Measurements from ENCODE around the gene NHSL2.

The NHSL2 gene

GRCh38 chrX:72081605-72082320 is 171.1 kb downstream of the NHSL2 start:
- H3K27ac ChIP-seq (ENCODE audit: low read depth in 2 of 2, low read length in 2 of 2) = no peak overlapping the region
- H3K4me3 ChIP-seq (ENCODE audit: low read length in 2 of 2) = no peak overlapping the region
- peaks cover 4% of the 10 kb centered on the region in 2 donors for H3K27me3 ChIP-seq (ENCODE audit: control insufficient read depth in 2 of 2, insufficient read depth in 2 of 2, low read length in 2 of 2)
- no peaks in the 10 kb centered on the region for H3K36me3 ChIP-seq (ENCODE audit: control insufficient read depth in 2 of 2, insufficient read depth in 2 of 2, low read length in 2 of 2)
- no peaks in the 10 kb centered on the region for H3K9me3 ChIP-seq (ENCODE audit: control insufficient read depth in 2 of 2, low read length in 2 of 2)
- no peak overlapping the region for H3K9ac ChIP-seq (ENCODE audit: low read depth in 1 of 2, low read length in 2 of 2)
- H3K4me1 ChIP-seq (ENCODE audit: control insufficient read depth in 2 of 2, insufficient read depth in 2 of 2, low read length in 2 of 2) = no peaks in the 10 kb centered on the region

GRCh38 chrX:72083291-72083690 is 172.6 kb downstream of the NHSL2 start:
- Histone ChIP-seq H3K27ac (ENCODE audit: low read depth in 2 of 2, low read length in 2 of 2) (no peak overlapping the region), H3K36me3 (ENCODE audit: control insufficient read depth in 2 of 2, insufficient read depth in 2 of 2, low read length in 2 of 2) (no peaks in the 10 kb centered on the region), H3K9me3 (ENCODE audit: control insufficient read depth in 2 of 2, low read length in 2 of 2) (no peaks in the 10 kb centered on the region), H3K4me1 (ENCODE audit: control insufficient read depth in 2 of 2, insufficient read depth in 2 of 2, low read length in 2 of 2) (no peaks in the 10 kb centered on the region), H3K4me3 (ENCODE audit: low read length in 2 of 2) (no peak overlapping the region), H3K9ac (ENCODE audit: low read depth in 1 of 2, low read length in 2 of 2) (no peak overlapping the region), H3K27me3 (ENCODE audit: control insufficient read depth in 2 of 2, insufficient read depth in 2 of 2, low read length in 2 of 2) (peaks cover 0 to 4% of the 10 kb centered on the region in 2 donors)

- no peaks in the 10 kb centered on the region for H3K4me1 ChIP-seq (ENCODE audit: control insufficient read depth in 2 of 2, insufficient read depth in 2 of 2, low read length in 2 of 2)
- no peak overlapping the region for H3K9ac ChIP-seq (ENCODE audit: low read depth in 1 of 2, low read length in 2 of 2)
- no peak overlapping the region for H3K27ac ChIP-seq (ENCODE audit: low read depth in 2 of 2, low read length in 2 of 2)
- peaks cover 0 to 4% of the 10 kb centered on the region in 2 donors for H3K27me3 ChIP-seq (ENCODE audit: control insufficient read depth in 2 of 2, insufficient read depth in 2 of 2, low read length in 2 of 2)
- no peak overlapping the region for H3K4me3 ChIP-seq (ENCODE audit: low read length in 2 of 2)
- no peaks in the 10 kb centered on the region for H3K9me3 ChIP-seq (ENCODE audit: control insufficient read depth in 2 of 2, low read length in 2 of 2)
- H3K36me3 ChIP-seq (ENCODE audit: control insufficient read depth in 2 of 2, insufficient read depth in 2 of 2, low read length in 2 of 2) = no peaks in the 10 kb centered on the region
Observed at GRCh38 chrX:72084114-72084513, 173.5 kb downstream of the NHSL2 start.

GRCh38 chrX:72086995-72087394 is 176.3 kb downstream of the NHSL2 start:
- Histone ChIP-seq H3K36me3 (ENCODE audit: control insufficient read depth in 2 of 2, insufficient read depth in 2 of 2, low read length in 2 of 2) (no peaks in the 10 kb centered on the region), H3K9me3 (ENCODE audit: control insufficient read depth in 2 of 2, low read length in 2 of 2) (no peaks in the 10 kb centered on the region), H3K9ac (ENCODE audit: low read depth in 1 of 2, low read length in 2 of 2) (no peak overlapping the region), H3K4me3 (ENCODE audit: low read length in 2 of 2) (no peak overlapping the region), H3K4me1 (ENCODE audit: control insufficient read depth in 2 of 2, insufficient read depth in 2 of 2, low read length in 2 of 2) (no peaks in the 10 kb centered on the region), H3K27me3 (ENCODE audit: control insufficient read depth in 2 of 2, insufficient read depth in 2 of 2, low read length in 2 of 2) (no peaks in the 10 kb centered on the region), H3K27ac (ENCODE audit: low read depth in 2 of 2, low read length in 2 of 2) (no peak overlapping the region)

- no peaks in the 10 kb centered on the region for H3K4me1 ChIP-seq (ENCODE audit: control insufficient read depth in 2 of 2, insufficient read depth in 2 of 2, low read length in 2 of 2)
- H3K36me3 ChIP-seq (ENCODE audit: control insufficient read depth in 2 of 2, insufficient read depth in 2 of 2, low read length in 2 of 2) = no peaks in the 10 kb centered on the region
- no peak overlapping the region for H3K27ac ChIP-seq (ENCODE audit: low read depth in 2 of 2, low read length in 2 of 2)
- H3K4me3 ChIP-seq (ENCODE audit: low read length in 2 of 2) = no peak overlapping the region
- H3K9ac ChIP-seq (ENCODE audit: low read depth in 1 of 2, low read length in 2 of 2) = no peak overlapping the region
- no peaks in the 10 kb centered on the region for H3K9me3 ChIP-seq (ENCODE audit: control insufficient read depth in 2 of 2, low read length in 2 of 2)
- peaks cover 0 to 6% of the 10 kb centered on the region in 2 donors for H3K27me3 ChIP-seq (ENCODE audit: control insufficient read depth in 2 of 2, insufficient read depth in 2 of 2, low read length in 2 of 2)
Observed at GRCh38 chrX:72088761-72089160, 178.1 kb downstream of the NHSL2 start.

- no peak overlapping the region for H3K27ac ChIP-seq (ENCODE audit: low read depth in 2 of 2, low read length in 2 of 2)
- H3K9ac ChIP-seq (ENCODE audit: low read depth in 1 of 2, low read length in 2 of 2) = no peak overlapping the region
- H3K27me3 ChIP-seq (ENCODE audit: control insufficient read depth in 2 of 2, insufficient read depth in 2 of 2, low read length in 2 of 2) = peaks cover 0 to 6% of the 10 kb centered on the region in 2 donors
- H3K36me3 ChIP-seq (ENCODE audit: control insufficient read depth in 2 of 2, insufficient read depth in 2 of 2, low read length in 2 of 2) = no peaks in the 10 kb centered on the region
- H3K9me3 ChIP-seq (ENCODE audit: control insufficient read depth in 2 of 2, low read length in 2 of 2) = no peaks in the 10 kb centered on the region
- H3K4me3 ChIP-seq (ENCODE audit: low read length in 2 of 2) = no peak overlapping the region
- H3K4me1 ChIP-seq (ENCODE audit: control insufficient read depth in 2 of 2, insufficient read depth in 2 of 2, low read length in 2 of 2) = no peaks in the 10 kb centered on the region
Observed at GRCh38 chrX:72089254-72089653, 178.6 kb downstream of the NHSL2 start.

- Histone ChIP-seq H3K4me1 (ENCODE audit: control insufficient read depth in 2 of 2, insufficient read depth in 2 of 2, low read length in 2 of 2) (no peaks in the 10 kb centered on the region), H3K9me3 (ENCODE audit: control insufficient read depth in 2 of 2, low read length in 2 of 2) (no peaks in the 10 kb centered on the region), H3K4me3 (ENCODE audit: low read length in 2 of 2) (no peak overlapping the region), H3K36me3 (ENCODE audit: control insufficient read depth in 2 of 2, insufficient read depth in 2 of 2, low read length in 2 of 2) (no peaks in the 10 kb centered on the region), H3K27ac (ENCODE audit: low read depth in 2 of 2, low read length in 2 of 2) (no peak overlapping the region), H3K9ac (ENCODE audit: low read depth in 1 of 2, low read length in 2 of 2) (no peak overlapping the region), H3K27me3 (ENCODE audit: control insufficient read depth in 2 of 2, insufficient read depth in 2 of 2, low read length in 2 of 2) (peaks cover 4 to 6% of the 10 kb centered on the region in 2 donors)
Observed at GRCh38 chrX:72094894-72095293, 184.2 kb downstream of the NHSL2 start.

DNA sequence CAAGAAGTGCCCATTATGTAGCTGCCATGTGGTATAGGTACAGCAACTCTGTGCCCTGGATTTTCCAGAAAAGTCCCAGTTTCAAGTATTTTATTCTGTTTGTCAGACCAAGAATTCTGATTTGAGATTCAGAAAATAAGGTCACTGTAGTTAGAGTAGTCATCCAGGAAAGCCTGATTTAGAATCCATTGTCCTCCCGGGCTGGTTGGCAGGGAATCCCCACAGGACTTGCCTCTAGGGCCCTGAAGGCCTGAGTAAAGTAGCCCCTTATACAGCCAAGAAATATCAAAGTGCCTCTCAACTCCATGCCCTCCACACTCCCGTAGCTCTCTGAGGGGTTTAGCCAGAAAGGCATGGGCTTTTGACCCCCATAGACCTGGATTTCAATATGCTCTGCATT is 184.7 kb downstream of the NHSL2 start:
- Histone ChIP-seq H3K9ac (ENCODE audit: low read depth in 1 of 2, low read length in 2 of 2) (no peak overlapping the region), H3K27me3 (ENCODE audit: control insufficient read depth in 2 of 2, insufficient read depth in 2 of 2, low read length in 2 of 2) (peaks cover 4 to 6% of the 10 kb centered on the region in 2 donors), H3K4me3 (ENCODE audit: low read length in 2 of 2) (no peak overlapping the region), H3K9me3 (ENCODE audit: control insufficient read depth in 2 of 2, low read length in 2 of 2) (no peaks in the 10 kb centered on the region), H3K36me3 (ENCODE audit: control insufficient read depth in 2 of 2, insufficient read depth in 2 of 2, low read length in 2 of 2) (no peaks in the 10 kb centered on the region), H3K4me1 (ENCODE audit: control insufficient read depth in 2 of 2, insufficient read depth in 2 of 2, low read length in 2 of 2) (no peaks in the 10 kb centered on the region), H3K27ac (ENCODE audit: low read depth in 2 of 2, low read length in 2 of 2) (no peak overlapping the region)

DNA sequence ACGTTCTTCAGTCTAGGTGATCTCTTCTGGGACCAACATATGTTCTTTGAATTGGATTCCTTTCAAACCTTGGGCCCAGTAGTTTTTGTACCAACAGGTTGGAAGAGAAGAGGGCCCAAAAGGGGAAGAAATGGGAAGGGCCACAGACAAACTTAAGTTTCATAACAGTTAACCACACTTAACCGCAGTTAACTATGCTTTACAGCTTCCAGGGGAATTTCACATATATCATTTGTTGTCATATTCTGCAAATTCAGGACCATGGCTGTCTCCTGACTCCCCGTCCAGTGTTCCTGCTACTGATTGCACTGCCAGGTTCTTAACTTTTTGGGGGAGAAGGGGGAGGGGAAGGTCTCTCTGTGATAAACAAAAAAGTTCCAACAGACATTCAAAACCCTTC is 186.5 kb downstream of the NHSL2 start:
- H3K9me3 ChIP-seq (ENCODE audit: control insufficient read depth in 2 of 2, low read length in 2 of 2) = no peaks in the 10 kb centered on the region
- peaks cover 8 to 10% of the 10 kb centered on the region in 2 donors for H3K27me3 ChIP-seq (ENCODE audit: control insufficient read depth in 2 of 2, insufficient read depth in 2 of 2, low read length in 2 of 2)
- H3K4me1 ChIP-seq (ENCODE audit: control insufficient read depth in 2 of 2, insufficient read depth in 2 of 2, low read length in 2 of 2) = peaks cover 0 to 2% of the 10 kb centered on the region in 2 donors
- H3K4me3 ChIP-seq (ENCODE audit: low read length in 2 of 2) = no peak overlapping the region
- no peak overlapping the region for H3K9ac ChIP-seq (ENCODE audit: low read depth in 1 of 2, low read length in 2 of 2)
- no peak overlapping the region for H3K27ac ChIP-seq (ENCODE audit: low read depth in 2 of 2, low read length in 2 of 2)
- H3K36me3 ChIP-seq (ENCODE audit: control insufficient read depth in 2 of 2, insufficient read depth in 2 of 2, low read length in 2 of 2) = no peaks in the 10 kb centered on the region

DNA sequence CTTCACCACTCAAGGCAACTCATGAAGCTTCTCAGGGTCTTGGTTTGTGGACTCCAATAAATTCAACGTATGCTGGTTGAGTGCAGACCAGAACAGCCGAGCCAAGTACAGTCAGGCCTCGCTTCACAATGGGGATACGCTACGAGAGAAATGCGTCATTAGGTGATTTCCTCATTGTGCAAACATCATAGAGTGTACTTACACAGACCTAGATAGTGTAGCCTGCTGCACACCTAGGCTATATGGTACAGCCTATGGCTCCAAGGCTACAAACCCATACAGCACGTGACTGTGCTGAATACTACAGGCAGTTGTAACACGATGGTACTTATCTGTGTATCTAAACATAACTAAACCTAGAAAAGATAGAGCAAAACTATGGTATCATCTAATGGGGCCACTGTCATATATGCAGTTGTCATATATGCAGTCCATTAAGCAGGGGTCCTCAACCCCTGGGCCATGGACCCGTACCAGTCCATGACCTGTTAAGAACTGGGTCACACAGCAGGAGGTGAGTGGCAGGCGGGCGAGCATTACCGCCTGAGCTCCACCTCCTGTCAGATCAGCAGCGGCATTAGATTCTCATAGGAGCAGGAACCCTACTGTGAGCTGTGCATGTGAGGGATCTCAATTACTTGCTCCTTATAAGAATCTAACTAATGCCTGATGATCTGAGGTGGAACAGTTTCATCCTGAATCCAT is 189.6 kb downstream of the NHSL2 start:
- Histone ChIP-seq H3K9ac (ENCODE audit: low read depth in 1 of 2, low read length in 2 of 2) (no peak overlapping the region), H3K4me1 (ENCODE audit: control insufficient read depth in 2 of 2, insufficient read depth in 2 of 2, low read length in 2 of 2) (peaks cover 0 to 2% of the 10 kb centered on the region in 2 donors), H3K27ac (ENCODE audit: low read depth in 2 of 2, low read length in 2 of 2) (no peak overlapping the region), H3K27me3 (ENCODE audit: control insufficient read depth in 2 of 2, insufficient read depth in 2 of 2, low read length in 2 of 2) (peaks cover 8 to 15% of the 10 kb centered on the region in 2 donors), H3K9me3 (ENCODE audit: control insufficient read depth in 2 of 2, low read length in 2 of 2) (no peaks in the 10 kb centered on the region), H3K4me3 (ENCODE audit: low read length in 2 of 2) (no peak overlapping the region), H3K36me3 (ENCODE audit: control insufficient read depth in 2 of 2, insufficient read depth in 2 of 2, low read length in 2 of 2) (no peaks in the 10 kb centered on the region)
